GM21390 (cell line): Measurements from ENCODE around the gene SUCLG2.

Experiments
- ATAC-seq: cut with Tn5 transposase; IDR thresholded peaks from one replicate; pipeline ENCODE4 v1.9.1; 2021; ENCODE audit not compliant: unreplicated experiment

SUCLG2 gene

GRCh38 chr3:67650084-67650483 lies 4.3 kb downstream of the SUCLG2 start:
- no peak for ATAC-seq

GRCh38 chr3:67649681-67650080 lies 4.7 kb downstream of the SUCLG2 start:
- no peak for ATAC-seq

- no peak for ATAC-seq
Measured at GRCh38 chr3:67648701-67649100, 5.7 kb downstream of the SUCLG2 start.

- no peak for ATAC-seq
Measured at GRCh38 chr3:67648229-67648628, 6.2 kb downstream of the SUCLG2 start.

- no peak for ATAC-seq
Measured at GRCh38 chr3:67647390-67647878, 7.0 kb downstream of the SUCLG2 start.

GRCh38 chr3:67646586-67647234 lies 7.7 kb downstream of the SUCLG2 start:
- ATAC-seq: no peak

GRCh38 chr3:67644827-67645226 lies 9.6 kb downstream of the SUCLG2 start:
- ATAC-seq: no peak

- no peak for ATAC-seq
Measured at GRCh38 chr3:67642734-67643133, 11.7 kb downstream of the SUCLG2 start.

GRCh38 chr3:67642190-67642589 lies 12.2 kb downstream of the SUCLG2 start:
- no peak for ATAC-seq

- ATAC-seq: no peak
Measured at GRCh38 chr3:67641451-67641850, 13.0 kb downstream of the SUCLG2 start.

GRCh38 chr3:67640023-67640660 lies 14.3 kb downstream of the SUCLG2 start:
- ATAC-seq: no peak

GRCh38 chr3:67637255-67637900 lies 17.0 kb downstream of the SUCLG2 start:
- no peak for ATAC-seq

- no peak for ATAC-seq
Measured at GRCh38 chr3:67635806-67636205, 18.6 kb downstream of the SUCLG2 start.

- no peak for ATAC-seq
Measured at GRCh38 chr3:67635257-67635656, 19.2 kb downstream of the SUCLG2 start.

GRCh38 chr3:67630666-67631362 lies 23.6 kb downstream of the SUCLG2 start:
- no peak for ATAC-seq

GRCh38 chr3:67624687-67625086 lies 29.7 kb downstream of the SUCLG2 start:
- no peak for ATAC-seq

- no peak for ATAC-seq
Measured at GRCh38 chr3:67624078-67624477, 30.3 kb downstream of the SUCLG2 start.

GRCh38 chr3:67622652-67623051 lies 31.8 kb downstream of the SUCLG2 start:
- ATAC-seq: no peak

GRCh38 chr3:67620869-67621268 lies 33.5 kb downstream of the SUCLG2 start:
- ATAC-seq: no peak

- no peak for ATAC-seq
Measured at GRCh38 chr3:67619991-67620390, 34.4 kb downstream of the SUCLG2 start.

GRCh38 chr3:67617518-67617917 lies 36.9 kb downstream of the SUCLG2 start:
- no peak for ATAC-seq

GRCh38 chr3:67616046-67616445 lies 38.4 kb downstream of the SUCLG2 start:
- no peak for ATAC-seq
